ENCODE data around the gene JAK2.

GRCh38 chr9:4964540-4964939 is 20.5 kb upstream of the JAK2 start:
- TF ChIP-seq CTCF (conservative IDR thresholded peaks at IDR 0.05; ENCODE audit: low read length) (no peak), EZH2phosphoT487 (IDR thresholded peaks at IDR 0.05; ENCODE audit: borderline replicate concordance, low read depth, low read length) (no peak)
